Mesothelial cell of epicardium (in vitro differentiated cells): ENCODE data around the gene PAQR3. TPM values are rescaled to one million over a fixed set of nuclear protein-coding genes. Genes with fewer than 3 reads are reported as not detected.

Experiments used
- DNase-seq, 2 experiments: peaks; one replicate each; pipeline ENCODE4 v3.0.0; 2021; ENCODE audit warnings: low spot score in 2 of 2; ENCODE audit not compliant: unreplicated experiment in 2 of 2
- H3K27ac Mint-ChIP-seq: 2 replicates; pipeline ENCODE4 v1.8.0; 2021; ENCODE audit warnings: mixed read lengths
- H3K27me3 Mint-ChIP-seq: 2 replicates; pipeline ENCODE4 v1.8.0; 2021; ENCODE audit warnings: low read depth, mixed read lengths
- H3K36me3 Mint-ChIP-seq: 2 replicates; pipeline ENCODE4 v1.8.0; 2021; ENCODE audit warnings: mixed read lengths
- H3K4me1 Mint-ChIP-seq: 2 replicates; pipeline ENCODE4 v1.8.0; 2021; ENCODE audit warnings: mixed read lengths
- H3K4me3 Mint-ChIP-seq: 2 replicates; pipeline ENCODE4 v1.8.0; 2021; ENCODE audit warnings: mild to moderate bottlenecking, moderate library complexity, mixed read lengths
- H3K9me3 Mint-ChIP-seq: 2 replicates; pipeline ENCODE4 v1.8.0; 2021; ENCODE audit warnings: mixed read lengths
- total RNA-seq: library from RNA; stranded (reverse); gene quantifications from 3 replicates; pipeline ENCODE4 v1.2.1, GENCODE V29; 2021
- TF ChIP-seq, protein P1 (sequence below): fragments of 200-600 bp; sonication (generic); IDR thresholded peaks from one replicate; pipeline ENCODE4 v1.5.0; 2021; ENCODE audit warnings: antibody characterized with exemption; ENCODE audit not compliant: unreplicated experiment

Gene PAQR3
- total RNA-seq, 1 donor from 2014 or later, result 19.8 TPM

DNA sequence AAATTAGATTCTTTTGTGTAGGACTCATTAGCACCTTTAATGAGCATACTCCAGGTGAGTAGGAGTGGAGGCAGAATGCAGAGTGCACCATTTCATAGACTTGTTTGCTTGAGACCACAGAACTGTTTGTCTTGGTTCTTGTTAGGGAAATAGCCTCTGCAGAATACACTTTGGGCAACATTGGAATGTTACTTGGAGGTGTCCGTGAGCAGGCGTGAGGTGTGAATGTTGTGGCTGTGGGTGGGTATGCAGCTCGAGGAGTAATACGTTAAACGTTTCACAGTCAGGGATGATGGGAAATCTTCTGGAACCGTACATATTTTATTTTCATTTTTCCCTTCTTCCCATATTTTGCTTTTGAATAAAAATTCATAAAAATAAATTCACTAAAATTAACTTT, 31.6 kb downstream of the PAQR3 start:
- H3K9me3 Mint-ChIP-seq, result no peaks in the 10 kb centered on the region
- no peak for DNase-seq
- H3K27ac Mint-ChIP-seq, result no peak overlapping the region
- no peaks in the 10 kb centered on the region for H3K27me3 Mint-ChIP-seq
- TF ChIP-seq, protein P1, sequence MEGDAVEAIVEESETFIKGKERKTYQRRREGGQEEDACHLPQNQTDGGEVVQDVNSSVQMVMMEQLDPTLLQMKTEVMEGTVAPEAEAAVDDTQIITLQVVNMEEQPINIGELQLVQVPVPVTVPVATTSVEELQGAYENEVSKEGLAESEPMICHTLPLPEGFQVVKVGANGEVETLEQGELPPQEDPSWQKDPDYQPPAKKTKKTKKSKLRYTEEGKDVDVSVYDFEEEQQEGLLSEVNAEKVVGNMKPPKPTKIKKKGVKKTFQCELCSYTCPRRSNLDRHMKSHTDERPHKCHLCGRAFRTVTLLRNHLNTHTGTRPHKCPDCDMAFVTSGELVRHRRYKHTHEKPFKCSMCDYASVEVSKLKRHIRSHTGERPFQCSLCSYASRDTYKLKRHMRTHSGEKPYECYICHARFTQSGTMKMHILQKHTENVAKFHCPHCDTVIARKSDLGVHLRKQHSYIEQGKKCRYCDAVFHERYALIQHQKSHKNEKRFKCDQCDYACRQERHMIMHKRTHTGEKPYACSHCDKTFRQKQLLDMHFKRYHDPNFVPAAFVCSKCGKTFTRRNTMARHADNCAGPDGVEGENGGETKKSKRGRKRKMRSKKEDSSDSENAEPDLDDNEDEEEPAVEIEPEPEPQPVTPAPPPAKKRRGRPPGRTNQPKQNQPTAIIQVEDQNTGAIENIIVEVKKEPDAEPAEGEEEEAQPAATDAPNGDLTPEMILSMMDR, result no peak
- H3K4me1 Mint-ChIP-seq, result no peaks in the 10 kb centered on the region
- no peak overlapping the region for H3K4me3 Mint-ChIP-seq
- H3K36me3 Mint-ChIP-seq, result peaks cover 18% of the 10 kb centered on the region

DNA sequence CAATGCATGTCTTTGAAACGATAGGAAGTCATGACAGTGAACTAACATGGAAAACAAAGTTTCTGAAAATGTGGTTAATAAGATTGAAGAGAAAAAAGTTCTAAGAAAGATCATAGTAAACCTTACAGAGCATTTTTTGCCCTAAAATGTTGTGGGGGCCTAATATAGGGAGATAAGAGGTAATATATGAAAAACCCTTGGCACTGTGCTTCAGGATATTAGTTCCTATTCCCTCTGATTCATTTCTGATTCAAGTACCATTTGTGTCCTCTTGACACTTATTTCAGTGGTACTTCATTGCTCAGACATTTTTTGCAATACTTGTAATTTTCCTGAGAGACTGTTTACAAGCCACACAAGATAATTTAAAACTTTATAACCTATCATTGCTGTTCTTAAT, 35.1 kb downstream of the PAQR3 start:
- Mint-ChIP-seq H3K36me3 (peaks cover 7% of the 10 kb centered on the region), H3K27me3 (no peaks in the 10 kb centered on the region), H3K4me1 (no peaks in the 10 kb centered on the region), H3K4me3 (no peak overlapping the region), H3K9me3 (peaks cover 3% of the 10 kb centered on the region), H3K27ac (no peak overlapping the region)
- DNase-seq, result no peak
- TF ChIP-seq, protein P1, result no peak

DNA sequence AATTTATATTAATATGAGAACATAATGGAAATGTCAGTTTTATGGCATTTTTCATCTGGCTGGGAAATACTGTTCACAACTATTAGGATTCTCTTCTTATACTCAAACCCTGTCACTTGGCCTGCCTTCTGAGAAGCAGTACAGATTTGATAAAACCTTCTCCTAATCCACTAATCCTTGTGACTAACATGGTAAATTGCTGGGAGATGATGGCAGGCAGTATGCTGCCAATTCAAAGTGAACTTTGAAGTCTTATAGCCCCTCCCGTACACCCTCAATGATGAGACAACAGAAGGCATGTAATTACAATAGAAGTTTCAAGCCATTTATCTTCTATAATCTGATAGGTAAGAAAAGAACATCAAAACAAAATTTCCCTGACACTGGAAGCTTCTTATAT, 36.9 kb downstream of the PAQR3 start:
- Mint-ChIP-seq H3K36me3 (peaks cover 8% of the 10 kb centered on the region), H3K27ac (no peak overlapping the region), H3K4me1 (no peaks in the 10 kb centered on the region), H3K9me3 (peaks cover 7% of the 10 kb centered on the region), H3K27me3 (no peaks in the 10 kb centered on the region), H3K4me3 (no peak overlapping the region)
- no peak for DNase-seq
- TF ChIP-seq, protein P1, result no peak

- no peaks in the 10 kb centered on the region for H3K4me1 Mint-ChIP-seq
- TF ChIP-seq, protein P1, result no peak
- DNase-seq, result no peak
- H3K4me3 Mint-ChIP-seq, result no peak overlapping the region
- H3K9me3 Mint-ChIP-seq, result peaks cover 7% of the 10 kb centered on the region
- H3K36me3 Mint-ChIP-seq, result peaks cover 8% of the 10 kb centered on the region
- no peaks in the 10 kb centered on the region for H3K27me3 Mint-ChIP-seq
- H3K27ac Mint-ChIP-seq, result no peak overlapping the region
These were observed 37.4 kb downstream of the PAQR3 start for GRCh38 chr4:78901882-78902281.

DNA sequence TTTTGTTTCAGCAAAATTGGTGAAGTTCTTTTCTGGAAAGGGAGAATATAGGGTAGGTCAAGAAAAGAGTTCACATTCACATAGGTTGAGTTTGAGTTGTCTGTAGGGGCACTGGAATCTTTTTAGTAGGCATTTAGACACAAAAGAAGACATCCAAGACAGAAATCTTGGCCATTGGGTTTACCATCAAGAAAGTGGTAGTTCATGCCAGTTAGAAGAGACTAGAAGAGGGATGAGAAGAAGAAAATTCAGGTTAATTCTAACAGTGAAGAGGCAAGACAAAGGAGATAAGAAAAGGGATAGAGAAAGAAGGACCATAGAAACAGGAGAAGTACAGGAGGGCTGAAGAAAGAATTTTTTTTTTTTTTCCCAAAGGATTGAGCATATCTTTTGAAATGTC, 39.9 kb downstream of the PAQR3 start:
- H3K4me3 Mint-ChIP-seq, result no peak overlapping the region
- DNase-seq, result no peak
- no peaks in the 10 kb centered on the region for H3K27me3 Mint-ChIP-seq
- H3K27ac Mint-ChIP-seq, result no peak overlapping the region
- H3K4me1 Mint-ChIP-seq, result no peaks in the 10 kb centered on the region
- H3K36me3 Mint-ChIP-seq, result peaks cover 9% of the 10 kb centered on the region
- H3K9me3 Mint-ChIP-seq, result peaks cover 7% of the 10 kb centered on the region
- TF ChIP-seq, protein P1, result no peak

DNA sequence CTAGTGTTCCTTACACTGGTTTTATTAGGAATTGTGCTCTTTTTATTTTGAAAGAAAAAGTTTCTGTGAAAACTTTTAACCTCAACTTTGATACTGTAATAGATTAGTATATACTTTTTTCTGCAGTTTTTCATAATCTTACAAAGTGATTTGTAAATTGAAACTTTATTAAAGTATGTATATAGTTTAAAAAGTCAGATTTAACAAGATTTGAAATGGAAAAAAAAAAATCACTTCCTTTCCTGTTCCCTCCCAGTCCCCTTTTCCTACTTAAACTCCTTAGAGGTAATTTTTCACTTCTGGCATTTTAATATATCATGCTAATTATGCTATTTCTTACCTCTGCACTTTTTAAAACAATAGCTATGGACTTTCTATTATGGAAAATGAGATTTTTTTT, 49.3 kb downstream of the PAQR3 start:
- H3K27ac Mint-ChIP-seq, result no peak overlapping the region
- no peak for DNase-seq
- no peaks in the 10 kb centered on the region for H3K4me1 Mint-ChIP-seq
- TF ChIP-seq, protein P1, result no peak
- H3K4me3 Mint-ChIP-seq, result no peak overlapping the region
- peaks cover 4% of the 10 kb centered on the region for H3K9me3 Mint-ChIP-seq
- no peaks in the 10 kb centered on the region for H3K27me3 Mint-ChIP-seq
- H3K36me3 Mint-ChIP-seq, result peaks cover 25% of the 10 kb centered on the region
